Mesendoderm (in vitro differentiated cells): ENCODE data around the gene ZMYND12. TPM values are rescaled to one million over a fixed set of nuclear protein-coding genes. Genes with fewer than 3 reads are reported as not detected.
A peak's percentile ranks its signal among the peaks of the same experiment; 100 is the strongest.

ENCODE experiments used
- DNase-seq: peaks from one replicate; pipeline ENCODE4 v3.0.0; 2013
- H2AK5ac ChIP-seq: 2 replicates; pipeline ENCODE4 v1.6.1; 2013; ENCODE audit warnings: low read length, inconsistent platforms
- H2BK120ac ChIP-seq: 2 replicates; pipeline ENCODE4 v1.6.1; 2013; ENCODE audit warnings: low read depth, mild to moderate bottlenecking, low read length, moderate library complexity, mixed read lengths
- H2BK15ac ChIP-seq: replicated peaks from 2 replicates; pipeline ENCODE4 v1.6.1; 2013; ENCODE audit warnings: low read depth, mild to moderate bottlenecking, moderate library complexity
- H2BK5ac ChIP-seq: 2 replicates; pipeline ENCODE4 v1.6.1; 2013; ENCODE audit warnings: low read length, inconsistent platforms
- H3K18ac ChIP-seq: 2 replicates; pipeline ENCODE4 v1.6.1; 2013; ENCODE audit warnings: mild to moderate bottlenecking, low read length, mixed read lengths
- H3K23ac ChIP-seq: one replicate; pipeline ENCODE4 v1.6.1; 2013; ENCODE audit warnings: low read length
- H3K27ac ChIP-seq: 2 replicates; pipeline ENCODE4 v1.5.1; 2013; ENCODE audit warnings: low read depth, mild to moderate bottlenecking, inconsistent platforms, low read length, moderate library complexity
- H3K27me3 ChIP-seq: 2 replicates; pipeline ENCODE4 v1.6.1; 2013; ENCODE audit warnings: low read length, control low read depth, mild to moderate bottlenecking, inconsistent platforms; ENCODE audit not compliant: insufficient read depth, poor library complexity
- H3K36me3 ChIP-seq: 2 replicates; pipeline ENCODE4 v1.6.1; 2013; ENCODE audit warnings: low read length, inconsistent platforms; ENCODE audit not compliant: control insufficient read depth, insufficient read depth
- H3K4ac ChIP-seq: one replicate; pipeline ENCODE4 v1.6.1; 2013; ENCODE audit warnings: low read depth, mild to moderate bottlenecking, low read length, moderate library complexity
- H3K4me1 ChIP-seq: 2 replicates; pipeline ENCODE4 v1.6.1; 2013; ENCODE audit warnings: low read depth, low read length, inconsistent platforms; ENCODE audit not compliant: control insufficient read depth
- H3K4me2 ChIP-seq: 2 replicates; pipeline ENCODE4 v1.6.1; 2013; ENCODE audit warnings: low read length
- H3K4me3 ChIP-seq: 2 replicates; pipeline ENCODE4 v1.5.1; 2013; ENCODE audit warnings: mild to moderate bottlenecking, low read length
- H3K56ac ChIP-seq: one replicate; pipeline ENCODE4 v1.6.1; 2013; ENCODE audit warnings: low read length
- H3K79me1 ChIP-seq: 2 replicates; pipeline ENCODE4 v1.6.1; 2013; ENCODE audit warnings: low read length, inconsistent platforms
- H3K79me2 ChIP-seq: 2 replicates; pipeline ENCODE4 v1.6.1; 2013; ENCODE audit warnings: mild to moderate bottlenecking, low read length; ENCODE audit not compliant: control insufficient read depth, insufficient read depth
- H3K9ac ChIP-seq: 2 replicates; pipeline ENCODE4 v1.6.1; 2013; ENCODE audit warnings: low read length, inconsistent platforms
- H4K5ac ChIP-seq: one replicate; pipeline ENCODE4 v1.6.1; 2013; ENCODE audit warnings: low read length
- H4K8ac ChIP-seq: one replicate; pipeline ENCODE4 v1.6.1; 2013; ENCODE audit warnings: low read depth, mild to moderate bottlenecking, control low read depth, low read length, moderate library complexity
- WGBS: extraction: QIAGEN DNeasy Blood & Tissue Kit; methylation state at CpG from one replicate; pipeline ENCODE4 v1.1.7; 2013; ENCODE audit warnings: low lambda C conversion rate, missing lambda C conversion rate; ENCODE audit not compliant: insufficient coverage; ENCODE audit errors: extremely low coverage; 5-methylcytosine and 5-hydroxymethylcytosine counted together
- small RNA-seq: library from polyadenylated mRNA; stranded (forward); fragments of <200 nt; extraction: miRNeasy Mini kit (QIAGEN cat#:217004); gene quantifications from one replicate; pipeline ENCODE3, GENCODE V24; 2013; ENCODE audit not compliant: insufficient read depth

The ZMYND12 gene

GRCh38 chr1:42385283-42385682, 70.5 kb downstream of the ZMYND12 start:
- DNase-seq = peak; percentile 8
- H3K27ac ChIP-seq = no peak overlapping the region

GRCh38 chr1:42381280-42381673, 74.5 kb downstream of the ZMYND12 start:
- Histone ChIP-seq H3K27me3 (peaks cover 8% of the 10 kb centered on the region), H3K79me2 (no peaks in the 10 kb centered on the region), H2BK5ac (no peak overlapping the region), H3K4ac (no peak overlapping the region), H3K56ac (no peak overlapping the region), H3K23ac (no peak overlapping the region), H2BK15ac (no peak overlapping the region), H3K9ac (no peak overlapping the region), H3K36me3 (no peaks in the 10 kb centered on the region), H3K4me1 (no peaks in the 10 kb centered on the region), H3K27ac (no peak overlapping the region), H3K79me1 (no peaks in the 10 kb centered on the region), H3K18ac (no peak overlapping the region), H3K4me2 (peak overlapping the region; percentile 67), H4K5ac (no peak overlapping the region), H2BK120ac (no peak overlapping the region), H3K4me3 (no peak overlapping the region), H2AK5ac (no peak overlapping the region), H4K8ac (no peak overlapping the region)
- DNase-seq = no peak
- no CpG with 5 or more reads among the region's 8 CpGs for WGBS

More at GRCh38 chr1:42385283-42385682, 70.5 kb downstream of the ZMYND12 start:
- H3K56ac ChIP-seq = no peak overlapping the region
- H3K36me3 ChIP-seq = no peaks in the 10 kb centered on the region
- H3K4me2 ChIP-seq = no peak overlapping the region
- no peak overlapping the region for H2BK15ac ChIP-seq
- no peak overlapping the region for H3K9ac ChIP-seq
- H3K79me2 ChIP-seq = no peaks in the 10 kb centered on the region
- no peak overlapping the region for H4K5ac ChIP-seq
- no peak overlapping the region for H4K8ac ChIP-seq
- H3K27me3 ChIP-seq = peaks cover 8% of the 10 kb centered on the region
- WGBS = no CpG with 5 or more reads among the region's 1 CpG
- no peaks in the 10 kb centered on the region for H3K79me1 ChIP-seq
- H2BK120ac ChIP-seq = no peak overlapping the region
- H2BK5ac ChIP-seq = no peak overlapping the region
- no peak overlapping the region for H3K4ac ChIP-seq
- no peak overlapping the region for H3K23ac ChIP-seq
- no peak overlapping the region for H2AK5ac ChIP-seq
- no peak overlapping the region for H3K18ac ChIP-seq
- no peaks in the 10 kb centered on the region for H3K4me1 ChIP-seq
- no peak overlapping the region for H3K4me3 ChIP-seq

- H2AK5ac ChIP-seq = no peak within 1 kb of the TSS
- no peak within 1 kb of the TSS for H3K4ac ChIP-seq
- WGBS = no CpG with 5 or more reads among the region's 101 CpGs
- no peak within 1 kb of the TSS for H4K8ac ChIP-seq
- H3K79me1 ChIP-seq = no peaks in the 10 kb centered on the region
- no peak within 1 kb of the TSS for H3K23ac ChIP-seq
- H3K18ac ChIP-seq = no peak within 1 kb of the TSS
- no peak within 1 kb of the TSS for H2BK15ac ChIP-seq
- H2BK5ac ChIP-seq = no peak within 1 kb of the TSS
- H3K27ac ChIP-seq = no peak within 1 kb of the TSS
- H2BK120ac ChIP-seq = no peak within 1 kb of the TSS
- H3K36me3 ChIP-seq = no peaks in the 10 kb centered on the region
- H3K56ac ChIP-seq = peak within 1 kb of the TSS; percentile 56
- peak; percentile 62 for DNase-seq
- H4K5ac ChIP-seq = no peak within 1 kb of the TSS
- peaks cover 8% of the 10 kb centered on the region for H3K27me3 ChIP-seq
- peak within 1 kb of the TSS; percentile 34 for H3K9ac ChIP-seq
- H3K4me1 ChIP-seq = no peaks in the 10 kb centered on the region
- no peaks in the 10 kb centered on the region for H3K79me2 ChIP-seq
- H3K4me3 ChIP-seq = peak within 1 kb of the TSS; percentile 26
- H3K4me2 ChIP-seq = peak within 1 kb of the TSS; percentile 79
Observed at GRCh38 chr1:42380586-42381279, 75.1 kb downstream of the ZMYND12 start, which contains the start of gene RIMKLA. Gene RIMKLA, plus strand, starts transcription at chr1:42380792. Its CDS starts 143 bp downstream, at chr1:42380935.

Small RNAs within 50 kb of the gene (small RNA-seq; reads per million reads assigned to genes)
- not detected for gene TMSB4XP1
